ENCODE data around the gene TAT.

The TAT gene

GRCh38 chr16:71557954-71558582 is 18.8 kb downstream of the TAT start:
- CTCF ChIA-PET = interaction anchor here (1.6 kb wide), 1 partner anchor 53 kb away, joined by 5 read pairs; no protein-coding TSS in a partner anchor
- TF ChIP-seq CTCF (IDR thresholded peaks at IDR 0.05; ENCODE audit: control extremely low read depth, extremely low read depth, low read depth, missing control alignments) = no peak

GRCh38 chr16:71557299-71557698 is 19.6 kb downstream of the TAT start:
- DNase-seq (ENCODE audit: extremely low spot score) = no peak
- ChIA-PET POLR2A (no interaction called here), CTCF (no interaction called here)

More at GRCh38 chr16:71557954-71558582, 18.8 kb downstream of the TAT start:
- no peak for DNase-seq (ENCODE audit: extremely low spot score)
- POLR2A ChIA-PET = no interaction called here

GRCh38 chr16:71555230-71555891 is 21.5 kb downstream of the TAT start:
- ChIA-PET CTCF (interaction anchor here (0.9 to 9.5 kb wide), 7 partner anchors 10 to 53 kb away, joined by 3 to 61 read pairs (median 3); no protein-coding TSS in a partner anchor), POLR2A (no interaction called here)
- no peak for TF ChIP-seq CTCF (IDR thresholded peaks at IDR 0.05; ENCODE audit: control extremely low read depth, extremely low read depth, low read depth, missing control alignments)
- DNase-seq (ENCODE audit: extremely low spot score) = no peak

More at GRCh38 chr16:71557299-71557698, 19.6 kb downstream of the TAT start:
- no peak for TF ChIP-seq CTCF (IDR thresholded peaks at IDR 0.05; ENCODE audit: control extremely low read depth, extremely low read depth, low read depth, missing control alignments)

- TF ChIP-seq CTCF (IDR thresholded peaks at IDR 0.05; ENCODE audit: control extremely low read depth, extremely low read depth, low read depth, missing control alignments) = no peak
- DNase-seq (ENCODE audit: extremely low spot score) = no peak
- CTCF ChIA-PET = interaction anchor here (1.0 to 9.5 kb wide), 6 partner anchors 10 to 408 kb away, joined by 3 to 61 read pairs (median 5); no protein-coding TSS in a partner anchor
- POLR2A ChIA-PET = no interaction called here
Measured at GRCh38 chr16:71552698-71553503, 24.0 kb downstream of the TAT start.

- ChIA-PET POLR2A (no interaction called here), CTCF (interaction anchor here (1.2 to 9.5 kb wide), 2 partner anchors 8 to 9 kb away, joined by 5 to 61 read pairs; no protein-coding TSS in a partner anchor)
- no peak for DNase-seq (ENCODE audit: extremely low spot score)
- TF ChIP-seq CTCF (IDR thresholded peaks at IDR 0.05; ENCODE audit: control extremely low read depth, extremely low read depth, low read depth, missing control alignments) = no peak
Measured at GRCh38 chr16:71547168-71547567, 29.7 kb downstream of the TAT start.

GRCh38 chr16:71542377-71542776 is 34.5 kb downstream of the TAT start:
- POLR2A ChIA-PET = no interaction called here

More at GRCh38 chr16:71542377-71542776, 34.5 kb downstream of the TAT start:
- CTCF ChIA-PET = interaction anchor here (0.6 to 1.5 kb wide), 9 partner anchors 10 to 130 kb away, joined by 3 to 7 read pairs (median 4); no protein-coding TSS in a partner anchor
- peak; percentile 69 for TF ChIP-seq CTCF (IDR thresholded peaks at IDR 0.05; ENCODE audit: control extremely low read depth, extremely low read depth, low read depth, missing control alignments)
- DNase-seq (ENCODE audit: extremely low spot score) = peak; percentile 69

All from GM10248 (cell line).